RWPE2 (cell line): ENCODE measurements around the gene ERP44.
A peak's percentile ranks its signal among the peaks of the same experiment; 100 is the strongest.
"Not testable (repeated sequence)": the region's sequence is repeated elsewhere in the genome, so short reads cannot be mapped to it uniquely, and the experiment has no call there.

Source experiments
- ATAC-seq: fragments of 200-7000 bp; cut with Tn5 transposase; 3 replicates; pipeline ENCODE4 v1.9.1; 2021; ENCODE audit warnings: low read depth
- DNase-seq: peaks from one replicate; pipeline ENCODE4 v3.0.0-alpha.2; 2020; ENCODE audit warnings: low spot score
- H3K27ac ChIP-seq: fragments of 450-650 bp; 2 replicates; pipeline ENCODE4 v1.5.1; 2017; ENCODE audit warnings: mild to moderate bottlenecking; ENCODE audit not compliant: poor library complexity, severe bottlenecking
- H3K27me3 ChIP-seq: fragments of 250-450 bp; sonication (Bioruptor Pico); 2 replicates; pipeline ENCODE4 v1.5.1; 2021; ENCODE audit warnings: mild to moderate bottlenecking, moderate library complexity; ENCODE audit not compliant: insufficient read depth, poor library complexity, severe bottlenecking
- H3K36me3 ChIP-seq: fragments of 250-450 bp; sonication (Bioruptor Pico); 2 replicates; pipeline ENCODE4 v1.5.1; 2020; ENCODE audit warnings: low read depth, mild to moderate bottlenecking, moderate library complexity
- H3K4me1 ChIP-seq: fragments of 250-450 bp; sonication (Bioruptor Pico); 2 replicates; pipeline ENCODE4 v1.5.1; 2021; ENCODE audit warnings: mild to moderate bottlenecking, moderate library complexity; ENCODE audit not compliant: insufficient read depth, poor library complexity, severe bottlenecking
- H3K4me3 ChIP-seq: fragments of 250-450 bp; sonication (Bioruptor Pico); 2 replicates; pipeline ENCODE4 v1.5.1; 2021; ENCODE audit warnings: mild to moderate bottlenecking, moderate library complexity; ENCODE audit not compliant: severe bottlenecking
- H3K9me3 ChIP-seq: fragments of 250-450 bp; sonication (Bioruptor Pico); 2 replicates; pipeline ENCODE4 v1.5.1; 2021; ENCODE audit warnings: mild to moderate bottlenecking, moderate library complexity; ENCODE audit not compliant: severe bottlenecking
- TF ChIP-seq, protein P1 (sequence below): fragments of 450-650 bp; IDR thresholded peaks from one replicate; pipeline ENCODE4 v1.5.1; 2017; ENCODE audit warnings: mild to moderate bottlenecking, moderate library complexity; ENCODE audit not compliant: poor library complexity, severe bottlenecking

ERP44 gene

DNA sequence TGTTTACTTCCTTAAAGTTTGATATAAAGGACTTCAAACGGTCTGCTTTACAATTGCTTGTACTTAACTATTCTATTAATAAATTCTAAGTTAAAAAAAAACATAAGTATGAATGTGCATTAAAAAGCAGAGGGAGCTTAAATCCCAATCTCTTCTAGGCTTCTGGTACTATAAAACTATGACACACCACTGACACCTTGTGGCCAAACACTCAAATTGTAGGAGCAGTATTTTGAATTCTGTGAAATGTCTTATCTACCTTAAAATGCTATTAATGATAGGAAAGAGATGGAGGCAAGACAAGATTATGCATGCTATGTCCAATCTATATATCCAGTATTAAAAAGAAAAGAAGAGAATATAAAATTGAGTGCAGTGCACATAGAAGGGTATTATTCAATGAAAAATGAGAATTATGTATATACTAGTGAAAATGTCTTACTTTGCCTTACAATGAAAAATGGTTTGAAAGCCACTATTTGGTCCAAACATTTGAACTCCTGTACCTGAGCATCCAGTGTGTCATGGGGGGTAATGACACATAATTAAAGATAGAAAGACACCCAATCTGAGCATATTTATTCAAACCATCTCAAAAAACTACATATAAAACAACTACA, 87.6 kb downstream of the ERP44 start:
- peaks cover 4% of the 10 kb centered on the region for H3K9me3 ChIP-seq
- H3K27ac ChIP-seq, result no peak overlapping the region
- H3K4me3 ChIP-seq, result no peak overlapping the region
- no peaks in the 10 kb centered on the region for H3K27me3 ChIP-seq
- peaks cover 39% of the 10 kb centered on the region for H3K36me3 ChIP-seq
- ATAC-seq (no peak), DNase-seq (no peak)
- TF ChIP-seq, protein P1, sequence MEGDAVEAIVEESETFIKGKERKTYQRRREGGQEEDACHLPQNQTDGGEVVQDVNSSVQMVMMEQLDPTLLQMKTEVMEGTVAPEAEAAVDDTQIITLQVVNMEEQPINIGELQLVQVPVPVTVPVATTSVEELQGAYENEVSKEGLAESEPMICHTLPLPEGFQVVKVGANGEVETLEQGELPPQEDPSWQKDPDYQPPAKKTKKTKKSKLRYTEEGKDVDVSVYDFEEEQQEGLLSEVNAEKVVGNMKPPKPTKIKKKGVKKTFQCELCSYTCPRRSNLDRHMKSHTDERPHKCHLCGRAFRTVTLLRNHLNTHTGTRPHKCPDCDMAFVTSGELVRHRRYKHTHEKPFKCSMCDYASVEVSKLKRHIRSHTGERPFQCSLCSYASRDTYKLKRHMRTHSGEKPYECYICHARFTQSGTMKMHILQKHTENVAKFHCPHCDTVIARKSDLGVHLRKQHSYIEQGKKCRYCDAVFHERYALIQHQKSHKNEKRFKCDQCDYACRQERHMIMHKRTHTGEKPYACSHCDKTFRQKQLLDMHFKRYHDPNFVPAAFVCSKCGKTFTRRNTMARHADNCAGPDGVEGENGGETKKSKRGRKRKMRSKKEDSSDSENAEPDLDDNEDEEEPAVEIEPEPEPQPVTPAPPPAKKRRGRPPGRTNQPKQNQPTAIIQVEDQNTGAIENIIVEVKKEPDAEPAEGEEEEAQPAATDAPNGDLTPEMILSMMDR, result peak; percentile 74
- H3K4me1 ChIP-seq, result no peaks in the 10 kb centered on the region

DNA sequence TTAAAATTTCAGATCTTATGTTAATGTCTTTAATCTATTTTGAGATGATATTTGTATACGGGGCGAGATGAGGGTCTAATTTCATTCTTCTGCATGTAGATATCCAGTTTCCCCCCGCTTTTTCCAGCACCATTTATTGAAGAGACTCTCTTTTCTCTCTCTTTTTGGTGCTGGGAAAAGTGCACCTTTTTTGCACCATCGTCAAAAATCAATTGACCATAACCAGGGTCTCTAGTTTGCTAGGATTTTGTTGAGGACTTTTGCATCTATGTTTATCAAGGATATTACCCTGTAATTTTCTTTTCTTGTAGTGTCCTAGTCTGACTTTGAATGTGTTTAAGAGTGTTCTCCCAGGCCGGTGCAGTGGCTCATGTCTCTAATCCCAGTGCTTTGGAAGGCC, 99.0 kb downstream of the ERP44 start:
- TF ChIP-seq, protein P1, result no peak
- ATAC-seq (no peak), DNase-seq (no peak)
- peaks cover 30% of the 10 kb centered on the region for H3K36me3 ChIP-seq
- no peak overlapping the region for H3K4me3 ChIP-seq
- H3K4me1 ChIP-seq, result no peaks in the 10 kb centered on the region
- no peak overlapping the region for H3K27ac ChIP-seq
- no peaks in the 10 kb centered on the region for H3K9me3 ChIP-seq
- no peaks in the 10 kb centered on the region for H3K27me3 ChIP-seq

DNA sequence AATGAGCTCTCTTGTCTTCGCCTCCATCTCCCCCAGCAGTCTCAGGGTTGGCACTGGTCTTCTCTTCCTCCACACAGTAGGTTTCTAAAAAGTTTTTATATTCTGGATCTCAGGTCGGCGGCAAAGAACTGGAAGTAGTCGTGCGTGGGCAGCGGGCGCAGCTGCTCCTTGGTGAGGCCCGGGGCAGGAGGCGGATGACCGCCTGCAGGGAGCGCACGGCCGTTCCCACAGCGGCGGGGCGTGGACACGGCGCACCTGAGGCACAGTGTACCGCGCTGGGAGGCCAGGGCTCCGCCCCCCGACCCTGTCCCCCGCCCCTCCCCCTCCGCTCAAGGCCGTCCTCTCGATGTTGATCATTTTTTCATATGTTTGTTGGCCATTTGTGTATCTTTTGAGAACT, 99.9 kb downstream of the ERP44 start:
- H3K27ac ChIP-seq, result no peak overlapping the region
- TF ChIP-seq, protein P1, result no peak
- DNase-seq (no peak), ATAC-seq (no peak)
- no peaks in the 10 kb centered on the region for H3K4me1 ChIP-seq
- no peaks in the 10 kb centered on the region for H3K9me3 ChIP-seq
- H3K27me3 ChIP-seq, result no peaks in the 10 kb centered on the region
- H3K36me3 ChIP-seq, result peaks cover 28% of the 10 kb centered on the region
- no peak overlapping the region for H3K4me3 ChIP-seq

DNA sequence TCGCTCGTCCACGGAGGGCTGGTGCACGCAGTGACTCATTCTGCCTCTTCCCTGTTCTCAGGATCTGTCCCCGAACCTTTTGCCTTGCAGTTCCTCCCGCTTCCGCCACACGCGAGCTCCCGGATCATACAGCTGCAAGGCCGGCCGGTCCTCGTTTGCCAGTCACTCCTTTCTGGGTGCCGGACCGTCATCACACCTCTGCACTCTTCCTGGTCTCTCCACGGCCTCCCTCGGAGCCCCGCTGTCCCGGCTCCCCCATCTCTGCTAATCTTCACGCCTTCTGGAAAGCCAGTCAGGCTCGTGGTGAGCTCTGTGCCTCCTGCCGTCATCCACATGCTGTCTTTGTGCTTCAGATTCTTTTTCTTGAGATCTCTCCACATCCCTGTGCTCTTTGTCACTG, 100.5 kb downstream of the ERP44 start:
- ATAC-seq, result no peak
- DNase-seq, result no peak
- Histone ChIP-seq H3K4me3 (no peak overlapping the region), H3K27me3 (no peaks in the 10 kb centered on the region), H3K9me3 (no peaks in the 10 kb centered on the region), H3K27ac (no peak overlapping the region), H3K4me1 (no peaks in the 10 kb centered on the region), H3K36me3 (peaks cover 24% of the 10 kb centered on the region)
- TF ChIP-seq, protein P1, result no peak

DNA sequence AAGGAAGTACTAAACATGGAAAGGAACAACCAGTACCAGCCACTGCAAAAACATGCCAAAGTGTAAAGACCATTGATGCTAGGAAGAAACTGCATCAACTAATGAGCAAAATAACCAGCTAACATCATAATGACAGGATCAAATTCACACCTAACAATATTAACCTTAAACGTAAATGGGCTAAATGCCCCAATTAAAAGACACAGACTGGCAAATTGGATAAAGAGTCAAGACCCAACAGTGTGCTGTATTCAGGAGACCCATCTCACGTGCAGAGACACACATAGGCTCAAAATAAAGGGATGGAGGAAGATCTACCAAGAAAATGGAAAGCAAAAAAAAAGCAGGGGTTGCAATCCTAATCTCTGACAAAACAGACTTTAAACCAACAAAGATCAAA, 108.3 kb downstream of the ERP44 start:
- H3K27me3 ChIP-seq, H3K27ac ChIP-seq, DNase-seq, H3K9me3 ChIP-seq, H3K4me1 ChIP-seq, H3K36me3 ChIP-seq, ATAC-seq, H3K4me3 ChIP-seq: not testable (repeated sequence)
